Measurements from ENCODE around the gene SLC34A1.

The SLC34A1 gene

DNA sequence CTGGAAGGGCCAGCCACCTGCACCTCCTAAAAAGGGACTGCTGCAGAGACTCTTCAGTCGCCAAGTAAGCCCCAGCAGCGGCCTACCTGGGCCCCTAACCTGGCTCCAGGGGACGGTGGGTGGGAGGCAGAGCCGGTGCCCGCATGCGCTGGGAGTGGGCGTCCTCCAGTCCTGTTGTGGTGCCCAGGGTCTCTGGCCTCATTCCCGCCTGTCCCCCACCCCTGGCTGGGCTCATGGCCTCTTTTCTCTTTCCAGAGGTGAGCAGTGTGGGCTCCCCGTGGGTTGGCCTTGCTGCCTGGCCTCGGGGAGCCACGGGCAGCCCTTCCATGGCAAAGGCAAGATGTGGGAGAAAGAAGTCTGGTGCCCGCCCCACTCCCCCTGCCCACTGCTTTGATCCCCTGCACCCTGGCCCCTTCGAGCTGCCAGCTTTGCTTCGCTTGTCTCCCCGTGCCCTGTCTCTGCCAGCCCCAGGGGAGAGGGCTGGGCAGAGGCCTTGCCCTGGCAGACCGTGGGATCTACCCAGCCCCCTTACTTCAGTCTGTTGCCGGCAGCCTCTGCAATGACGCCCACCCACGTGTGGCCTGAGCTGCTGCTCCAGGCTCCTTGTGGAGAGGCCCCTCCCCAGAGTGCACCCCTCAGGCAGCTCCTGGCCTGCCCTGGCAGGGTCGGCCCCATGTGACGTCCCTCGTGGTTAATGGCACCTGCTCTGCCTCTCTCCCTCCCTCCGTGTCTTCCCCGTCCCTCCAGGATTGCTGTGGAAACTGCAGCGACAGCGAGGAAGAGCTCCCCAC lies 57.0 kb downstream of the SLC34A1 start:
- Histone ChIP-seq H3K79me1 (ENCODE audit: low read depth, low read length) (peaks cover 2% of the 10 kb centered on the region), H3K4ac (ENCODE audit: low read length) (no peak overlapping the region), H3K14ac (ENCODE audit: low read length) (no peak overlapping the region), H2AK5ac (ENCODE audit: low read depth, low read length) (peak overlapping the region; percentile 30), H3K27me3 (ENCODE audit: control insufficient read depth in 3 of 3, insufficient read depth in 3 of 3, low read depth in 1 of 3, low read length in 3 of 3) (no peaks in the 10 kb centered on the region), H3K27ac (replicated peaks; ENCODE audit: low read length) (no peak overlapping the region), H3K9ac (ENCODE audit: low read depth, low read length, poor library complexity) (peak overlapping the region; percentile 3), H2BK12ac (ENCODE audit: low read length) (no peak overlapping the region), H2BK5ac (ENCODE audit: low read length) (peak overlapping the region; percentile 72), H3K18ac (ENCODE audit: low read length) (peak overlapping the region; percentile 18), H3K4me3 (ENCODE audit: low read length in 2 of 2) (no peak overlapping the region), H3K4me1 (ENCODE audit: control insufficient read depth in 2 of 2, insufficient read depth in 1 of 2, low read depth in 1 of 2, low read length in 2 of 2) (peaks cover 6 to 12% of the 10 kb centered on the region in 2 donors), H2BK15ac (ENCODE audit: low read length) (no peak overlapping the region), H4K8ac (ENCODE audit: low read depth, low read length) (no peak overlapping the region), H3K36me3 (replicated peaks in 1 of 2; ENCODE audit: control insufficient read depth in 2 of 2, insufficient read depth in 2 of 2, low read length in 2 of 2) (peaks cover 18 to 63% of the 10 kb centered on the region in 2 donors), H2AFZ (ENCODE audit: low read length) (no peak overlapping the region), H3K4me2 (ENCODE audit: insufficient read depth, low read length, poor library complexity, severe bottlenecking) (no peak overlapping the region), H3K9me3 (replicated peaks in 1 of 2; ENCODE audit: control insufficient read depth in 2 of 2, insufficient read depth in 1 of 2, low read depth in 1 of 2, low read length in 2 of 2) (no peaks in the 10 kb centered on the region), H2BK120ac (ENCODE audit: low read depth, low read length) (peak overlapping the region; percentile 27), H3K23ac (ENCODE audit: low read depth, low read length, poor library complexity) (no peak overlapping the region), H4K91ac (ENCODE audit: low read depth, low read length, poor library complexity) (no peak overlapping the region)
- no peak for DNase-seq (ENCODE audit: low spot score)
- no CpG with 5 or more reads among the region's 26 CpGs for WGBS, 2 donors (ENCODE audit: extremely low coverage in 2 of 2, insufficient read length in 2 of 2, insufficient replicate concordance in 1 of 2)

DNA sequence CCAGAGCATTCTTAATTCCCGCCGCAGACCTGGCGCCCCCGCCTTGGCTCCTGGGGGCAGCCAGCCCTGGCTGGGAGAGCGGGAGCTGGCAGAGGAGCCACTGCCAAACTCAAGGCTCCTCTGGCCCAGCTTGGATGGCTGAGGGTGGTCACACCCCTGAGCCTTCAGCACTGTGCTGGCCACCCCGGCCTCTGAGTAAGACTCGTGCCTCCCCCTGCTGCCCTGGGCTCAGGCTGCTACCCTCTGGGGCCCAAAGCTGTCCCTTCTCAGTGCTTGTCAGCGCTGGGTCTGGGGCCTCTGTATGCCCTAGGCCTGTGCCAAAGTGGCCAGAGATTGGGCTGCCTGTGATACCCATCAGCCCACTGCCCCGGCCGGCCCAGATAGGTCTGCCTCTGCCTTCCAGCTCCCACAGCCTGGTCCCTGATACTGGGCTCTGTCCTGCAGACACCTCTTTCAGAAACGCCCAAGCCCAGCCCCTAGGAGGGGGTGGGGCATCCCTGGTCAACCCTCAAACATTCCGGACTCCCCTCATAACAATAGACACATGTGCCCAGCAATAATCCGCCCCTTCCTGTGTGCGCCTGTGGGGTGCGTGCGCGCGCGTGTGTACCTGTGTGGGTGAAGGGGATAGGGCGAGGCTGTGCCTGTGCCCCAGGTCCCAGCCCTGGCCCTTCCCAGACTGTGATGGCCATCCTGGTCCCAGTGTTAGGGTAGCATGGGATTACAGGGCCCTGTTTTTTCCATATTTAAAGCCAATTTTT lies 58.0 kb downstream of the SLC34A1 start:
- Histone ChIP-seq H2AK5ac (ENCODE audit: low read depth, low read length) (peak overlapping the region; percentile 48), H3K18ac (ENCODE audit: low read length) (peak overlapping the region; percentile 53)

DNA sequence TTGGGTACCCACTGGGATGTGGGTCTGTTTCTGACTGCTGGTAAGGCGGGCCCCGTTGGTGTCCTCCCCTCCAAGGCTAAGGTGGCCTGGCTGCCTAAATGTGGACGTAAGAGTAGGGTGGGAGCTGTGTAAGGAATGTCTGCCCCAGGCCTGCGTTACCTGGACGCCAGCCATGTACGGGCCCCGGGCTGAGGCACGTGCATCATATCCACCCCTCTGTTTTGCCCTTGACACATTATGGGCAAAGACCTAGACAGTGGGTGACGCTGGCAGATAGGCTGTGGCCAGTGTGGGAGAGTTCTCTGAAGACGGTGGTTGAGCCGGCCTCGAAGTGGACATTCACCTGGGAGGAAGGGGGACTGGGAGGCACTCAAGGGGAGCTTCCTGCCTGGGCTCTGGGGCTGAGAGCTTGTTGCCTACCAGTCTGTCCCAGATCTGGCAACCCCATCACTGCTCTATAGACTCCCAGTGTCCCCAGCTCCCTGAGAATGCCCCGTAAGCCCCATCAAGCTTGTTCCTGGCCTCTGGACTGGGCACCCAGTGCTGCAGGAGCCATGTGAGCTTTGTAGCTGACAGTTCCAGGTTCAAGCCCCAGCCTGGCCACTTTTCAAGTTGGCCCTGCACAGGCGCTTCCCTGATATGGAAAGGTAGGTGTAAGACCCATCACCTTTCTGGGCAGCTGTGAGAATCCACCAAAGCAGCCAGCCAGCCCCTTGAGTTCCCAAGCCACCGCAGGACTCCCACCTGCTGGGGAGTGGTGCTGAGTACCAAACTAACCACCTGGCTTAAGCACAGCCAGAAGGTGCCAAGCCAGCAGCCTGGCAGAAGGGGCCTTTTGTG lies 59.1 kb downstream of the SLC34A1 start:
- H2BK12ac ChIP-seq (ENCODE audit: low read length): no peak overlapping the region
- no peak overlapping the region for H4K8ac ChIP-seq (ENCODE audit: low read depth, low read length)
- no peaks in the 10 kb centered on the region for H3K9me3 ChIP-seq (replicated peaks in 1 of 2; ENCODE audit: control insufficient read depth in 2 of 2, insufficient read depth in 1 of 2, low read depth in 1 of 2, low read length in 2 of 2)
- peak overlapping the region; percentile 17 for H3K23ac ChIP-seq (ENCODE audit: low read depth, low read length, poor library complexity)
- peak overlapping the region; percentile 7 for H3K18ac ChIP-seq (ENCODE audit: low read length)
- no peaks in the 10 kb centered on the region for H3K27me3 ChIP-seq (ENCODE audit: control insufficient read depth in 3 of 3, insufficient read depth in 3 of 3, low read depth in 1 of 3, low read length in 3 of 3)
- no peak overlapping the region for H2BK120ac ChIP-seq (ENCODE audit: low read depth, low read length)
- WGBS, 2 donors (ENCODE audit: extremely low coverage in 2 of 2, insufficient read length in 2 of 2, insufficient replicate concordance in 1 of 2): no CpG with 5 or more reads among the region's 15 CpGs
- no peak overlapping the region for H3K4me2 ChIP-seq (ENCODE audit: insufficient read depth, low read length, poor library complexity, severe bottlenecking)
- H4K91ac ChIP-seq (ENCODE audit: low read depth, low read length, poor library complexity): no peak overlapping the region
- no peak overlapping the region for H2AK5ac ChIP-seq (ENCODE audit: low read depth, low read length)
- peaks cover 6 to 46% of the 10 kb centered on the region in 2 donors for H3K36me3 ChIP-seq (replicated peaks in 1 of 2; ENCODE audit: control insufficient read depth in 2 of 2, insufficient read depth in 2 of 2, low read length in 2 of 2)
- H2BK5ac ChIP-seq (ENCODE audit: low read length): no peak overlapping the region
- no peak overlapping the region for H2BK15ac ChIP-seq (ENCODE audit: low read length)
- no peak for DNase-seq (ENCODE audit: low spot score)
- H3K4ac ChIP-seq (ENCODE audit: low read length): no peak overlapping the region
- H3K4me1 ChIP-seq (ENCODE audit: control insufficient read depth in 2 of 2, insufficient read depth in 1 of 2, low read depth in 1 of 2, low read length in 2 of 2): peaks cover 18 to 19% of the 10 kb centered on the region in 2 donors
- H3K9ac ChIP-seq (ENCODE audit: low read depth, low read length, poor library complexity): no peak overlapping the region
- no peak overlapping the region for H2AFZ ChIP-seq (ENCODE audit: low read length)
- no peak overlapping the region for H3K14ac ChIP-seq (ENCODE audit: low read length)
- H3K4me3 ChIP-seq (ENCODE audit: low read length in 2 of 2): no peak overlapping the region
- H3K27ac ChIP-seq (replicated peaks; ENCODE audit: low read length): no peak overlapping the region
- H3K79me1 ChIP-seq (ENCODE audit: low read depth, low read length): peaks cover 1% of the 10 kb centered on the region

More for the DNA sequence above, 58.0 kb downstream of the SLC34A1 start:
- Histone ChIP-seq H3K23ac (ENCODE audit: low read depth, low read length, poor library complexity) (peak overlapping the region; percentile 44), H3K9me3 (replicated peaks in 1 of 2; ENCODE audit: control insufficient read depth in 2 of 2, insufficient read depth in 1 of 2, low read depth in 1 of 2, low read length in 2 of 2) (no peaks in the 10 kb centered on the region), H3K27me3 (ENCODE audit: control insufficient read depth in 3 of 3, insufficient read depth in 3 of 3, low read depth in 1 of 3, low read length in 3 of 3) (no peaks in the 10 kb centered on the region), H4K91ac (ENCODE audit: low read depth, low read length, poor library complexity) (no peak overlapping the region), H3K4me3 (ENCODE audit: low read length in 2 of 2) (no peak overlapping the region), H2BK5ac (ENCODE audit: low read length) (no peak overlapping the region), H3K27ac (replicated peaks; ENCODE audit: low read length) (no peak overlapping the region), H3K79me1 (ENCODE audit: low read depth, low read length) (peaks cover 2% of the 10 kb centered on the region), H2AFZ (ENCODE audit: low read length) (no peak overlapping the region), H3K4me2 (ENCODE audit: insufficient read depth, low read length, poor library complexity, severe bottlenecking) (no peak overlapping the region), H4K8ac (ENCODE audit: low read depth, low read length) (no peak overlapping the region), H3K4ac (ENCODE audit: low read length) (no peak overlapping the region), H3K36me3 (replicated peaks in 1 of 2; ENCODE audit: control insufficient read depth in 2 of 2, insufficient read depth in 2 of 2, low read length in 2 of 2) (peaks cover 12 to 55% of the 10 kb centered on the region in 2 donors), H2BK12ac (ENCODE audit: low read length) (peak overlapping the region; percentile 79), H2BK120ac (ENCODE audit: low read depth, low read length) (no peak overlapping the region), H3K9ac (ENCODE audit: low read depth, low read length, poor library complexity) (peak overlapping the region; percentile 3), H3K14ac (ENCODE audit: low read length) (peak overlapping the region; percentile 15), H2BK15ac (ENCODE audit: low read length) (no peak overlapping the region), H3K4me1 (ENCODE audit: control insufficient read depth in 2 of 2, insufficient read depth in 1 of 2, low read depth in 1 of 2, low read length in 2 of 2) (peaks cover 9 to 14% of the 10 kb centered on the region in 2 donors)
- no CpG with 5 or more reads among the region's 20 CpGs for WGBS, 2 donors (ENCODE audit: extremely low coverage in 2 of 2, insufficient read length in 2 of 2, insufficient replicate concordance in 1 of 2)
- DNase-seq (ENCODE audit: low spot score): no peak

All from neuronal stem cell (in vitro differentiated cells).